ENCODE data around the gene GNB3.
"Not testable (repeated sequence)": the region's sequence is repeated elsewhere in the genome, so short reads cannot be mapped to it uniquely, and the experiment has no call there.

The GNB3 gene

DNA sequence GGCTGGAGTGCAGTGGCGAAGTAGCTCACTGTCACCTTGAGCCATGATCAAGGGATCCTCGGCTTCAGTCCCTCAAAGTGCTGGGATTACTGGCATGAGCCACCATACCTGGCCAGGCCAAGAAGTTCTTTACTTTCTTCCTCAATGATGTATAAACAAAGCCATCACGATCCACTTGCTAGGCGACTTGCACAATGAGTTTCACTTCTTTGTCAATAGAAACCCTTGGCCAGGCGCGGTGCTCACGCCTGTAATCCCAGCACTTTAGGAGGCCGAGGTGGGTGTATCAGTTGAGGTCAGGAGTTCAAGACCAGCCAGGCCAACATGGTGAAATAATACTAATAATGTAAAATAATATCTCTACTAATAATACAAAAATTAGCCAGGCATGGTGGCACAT, 46.7 kb downstream of the GNB3 start:
- DNase-seq: peak; percentile 21

DNA sequence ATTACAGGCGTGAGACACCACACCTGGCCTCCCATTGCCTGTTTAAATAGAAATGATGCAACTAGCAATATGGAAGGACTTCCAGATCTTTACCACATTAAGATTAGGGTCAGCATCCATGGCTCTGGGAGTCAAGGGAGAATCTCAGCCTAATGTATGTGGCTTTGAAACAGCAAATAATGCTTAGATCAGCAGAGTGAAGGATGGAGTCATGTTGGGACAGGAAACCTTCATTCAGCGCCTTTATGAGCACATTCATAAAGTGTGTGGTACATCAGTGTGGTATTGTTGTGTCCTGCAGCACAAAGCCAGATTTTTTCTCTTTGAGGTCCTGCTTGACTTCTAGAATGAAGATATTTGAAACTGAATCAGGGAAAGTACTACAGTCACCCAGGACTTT, 47.6 kb downstream of the GNB3 start:
- no peak for DNase-seq

- not testable (repeated sequence) for DNase-seq
Observed at GRCh38 chr12:6888794-6889193, 48.1 kb downstream of the GNB3 start.

DNA sequence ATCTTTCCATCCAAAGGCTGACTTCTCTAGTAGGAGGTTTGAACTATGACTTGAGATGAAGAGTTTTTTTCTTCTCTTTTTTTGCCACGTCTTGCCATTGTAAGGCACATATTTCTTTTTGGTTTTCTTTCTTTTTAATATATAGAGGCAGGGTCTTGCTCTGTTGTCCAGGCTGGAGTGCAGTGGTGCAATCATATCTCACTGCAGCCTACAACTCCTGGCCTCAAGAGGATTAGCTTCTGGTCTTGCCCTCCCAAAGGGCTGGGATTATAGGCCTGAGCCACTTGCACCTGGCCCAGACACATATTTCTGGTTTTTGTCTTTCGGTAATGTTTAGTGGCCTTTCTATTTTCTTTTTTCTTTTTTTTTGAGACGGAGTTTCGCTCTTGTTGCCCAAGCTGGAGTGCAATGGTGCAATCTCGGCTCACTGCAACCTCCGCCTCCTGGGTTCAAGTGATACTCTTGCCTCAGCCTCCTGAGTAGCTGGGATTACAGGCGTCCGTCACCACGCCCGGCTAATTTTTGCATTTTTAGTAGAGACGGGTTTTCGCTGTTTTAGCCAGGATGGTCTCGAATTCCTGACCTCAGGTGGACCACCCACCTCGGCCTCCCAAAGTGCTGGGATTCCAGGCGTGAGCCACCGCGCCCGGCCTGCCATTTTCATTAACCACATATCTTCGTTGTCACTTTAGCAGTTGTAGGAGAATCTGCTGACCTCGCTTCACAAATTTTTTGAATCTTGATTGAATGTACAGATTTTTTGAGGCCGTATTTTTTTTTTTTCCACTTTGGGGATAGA, 49.2 kb downstream of the GNB3 start:
- not testable (repeated sequence) for DNase-seq

DNA sequence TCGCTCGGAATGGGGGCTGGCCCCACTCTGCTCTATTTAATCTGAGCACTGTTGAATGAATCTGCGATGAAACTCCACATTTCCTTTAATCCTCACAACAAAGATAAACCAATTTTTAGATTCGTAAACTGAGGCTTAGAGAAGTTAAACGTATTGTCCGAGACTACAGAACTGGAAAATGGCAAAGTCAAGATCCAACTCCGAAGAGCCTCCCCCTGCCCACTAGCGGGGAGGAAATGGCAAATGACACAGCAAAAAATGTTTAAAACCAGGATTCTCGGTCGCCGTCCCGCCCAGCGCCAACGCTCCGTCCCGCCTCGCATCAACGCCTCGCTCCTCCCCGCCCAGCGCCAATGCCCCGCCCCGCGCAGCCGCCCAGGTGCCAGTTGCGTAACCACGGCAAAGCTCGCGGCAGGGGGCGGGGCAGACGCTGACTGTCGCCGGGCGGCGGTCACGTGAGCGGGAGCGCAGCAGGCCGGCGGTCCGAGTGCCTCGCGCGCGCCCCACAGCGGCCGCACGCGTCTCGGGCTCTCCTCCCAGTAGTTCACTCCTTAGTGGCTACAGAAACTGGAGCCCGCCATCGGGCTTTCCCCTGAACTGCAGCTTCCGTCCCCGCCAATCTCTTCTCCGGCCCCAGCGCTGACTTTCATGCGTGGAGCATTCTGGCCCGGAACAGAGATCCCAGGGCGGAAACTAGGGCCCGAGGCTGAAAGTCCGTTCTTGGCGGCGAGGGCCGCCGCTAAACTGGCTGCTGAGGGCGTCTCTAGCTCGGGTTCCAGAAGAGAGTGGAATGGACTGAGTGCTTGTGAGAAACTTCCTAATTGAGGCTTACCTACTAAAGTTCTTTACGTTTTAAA, 50.3 kb downstream of the GNB3 start:
- DNase-seq: peak; percentile 87

DNA sequence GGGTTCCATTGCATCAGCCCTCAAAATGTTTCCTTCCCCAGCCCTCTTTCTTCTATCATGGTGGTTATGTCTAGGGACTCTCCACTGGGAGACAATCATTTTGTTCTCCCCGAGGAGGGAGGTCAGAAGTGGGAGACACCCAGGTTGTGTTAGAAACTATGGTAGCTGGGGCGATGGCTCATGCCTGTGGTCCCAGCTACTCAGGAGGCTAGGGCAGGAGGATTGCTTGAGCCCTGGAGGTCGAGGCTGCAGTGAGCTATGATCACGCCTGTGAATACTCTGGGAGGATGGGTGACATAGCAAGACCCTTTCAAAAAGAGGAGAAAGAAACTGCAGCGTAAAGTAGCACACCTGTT, 50.9 kb downstream of the GNB3 start:
- no peak for DNase-seq

- DNase-seq: not testable (repeated sequence)
Observed at GRCh38 chr12:6892683-6893082, 52.0 kb downstream of the GNB3 start.

DNA sequence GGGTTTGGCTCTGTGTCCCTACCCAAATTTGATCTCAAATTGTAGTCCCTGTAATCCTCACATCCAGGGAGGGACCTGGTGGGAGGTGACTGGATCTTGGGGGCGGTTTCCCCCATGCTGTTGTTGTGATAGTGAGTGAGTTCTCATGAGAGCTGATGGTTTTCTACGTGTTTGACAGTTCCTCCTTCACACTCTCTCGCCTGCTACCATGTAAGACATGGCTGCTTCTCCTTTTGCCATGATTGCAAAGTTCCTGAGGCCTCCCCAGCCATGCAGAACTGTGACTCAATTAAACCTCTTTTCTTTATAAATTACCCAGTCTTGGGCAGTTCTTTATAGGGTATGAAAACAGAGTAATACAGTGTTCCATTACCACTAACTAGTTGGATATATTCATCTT, 53.6 kb downstream of the GNB3 start:
- DNase-seq: no peak

Measured in SIG-M5 (cell line).